ENCODE data around the gene APBA2.

Gene APBA2

DNA sequence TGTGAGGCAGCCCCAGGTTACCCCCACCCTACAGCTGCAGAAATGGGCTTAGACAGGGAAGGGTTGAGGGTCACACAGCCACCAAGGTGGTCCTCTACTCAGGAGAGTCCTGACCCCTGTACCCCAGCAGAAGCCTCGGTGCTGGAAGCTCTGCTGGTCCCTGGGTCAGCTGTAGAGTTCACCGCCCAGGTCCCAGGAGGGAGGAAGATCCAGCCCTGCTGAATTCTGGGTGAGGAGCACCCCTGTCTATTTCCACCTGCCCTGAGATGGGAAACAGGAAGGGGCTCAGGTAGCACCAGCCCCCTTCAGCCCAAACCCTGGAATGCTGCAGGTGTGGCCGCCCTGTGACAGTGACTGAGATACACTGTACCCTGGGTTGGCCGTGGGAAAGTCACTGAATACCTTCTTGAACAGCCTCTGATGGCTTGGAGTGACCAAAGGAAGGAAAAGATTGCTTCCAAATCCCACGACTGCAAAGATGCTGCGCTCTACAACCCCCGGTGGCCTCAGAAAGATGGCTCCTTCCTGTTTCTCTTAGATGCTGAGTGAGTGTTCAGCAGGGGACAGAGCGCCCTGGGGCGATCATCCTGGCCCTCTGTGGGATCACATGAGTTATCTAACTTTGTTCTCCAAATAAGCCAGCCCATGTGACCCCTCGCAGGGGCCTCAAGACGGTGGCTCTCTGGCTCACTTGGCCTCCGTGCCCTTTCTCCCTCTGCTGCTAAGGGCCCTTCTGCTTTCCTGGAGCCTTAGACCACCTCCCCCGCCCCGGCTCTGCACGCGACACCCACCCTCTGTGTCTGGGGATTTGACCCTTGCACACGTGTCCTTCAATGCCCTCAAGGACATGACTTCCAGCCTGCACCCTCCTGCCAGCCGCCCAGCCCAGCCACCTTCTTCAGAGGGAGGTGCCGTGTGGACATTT lies 242.0 kb downstream of the APBA2 start:
- Histone ChIP-seq H3K36me3 (ENCODE audit: control insufficient read depth in 1 of 2, insufficient read depth in 2 of 2, low read length in 2 of 2) (no peaks in the 10 kb centered on the region), H3K27ac (ENCODE audit: low read depth, low read length) (no peak overlapping the region), H3K4me1 (ENCODE audit: control insufficient read depth in 1 of 2, insufficient read depth in 2 of 2, low read length in 2 of 2) (no peaks in the 10 kb centered on the region), H3K9ac (ENCODE audit: low read depth in 1 of 2, low read length in 2 of 2) (no peak overlapping the region), H3K4me3 (ENCODE audit: low read depth in 1 of 2, low read length in 2 of 2) (no peak overlapping the region), H3K27me3 (ENCODE audit: control insufficient read depth in 1 of 2, insufficient read depth in 2 of 2, low read length in 2 of 2) (no peaks in the 10 kb centered on the region), H3K9me3 (ENCODE audit: control insufficient read depth in 1 of 2, low read length in 2 of 2) (no peaks in the 10 kb centered on the region)

DNA sequence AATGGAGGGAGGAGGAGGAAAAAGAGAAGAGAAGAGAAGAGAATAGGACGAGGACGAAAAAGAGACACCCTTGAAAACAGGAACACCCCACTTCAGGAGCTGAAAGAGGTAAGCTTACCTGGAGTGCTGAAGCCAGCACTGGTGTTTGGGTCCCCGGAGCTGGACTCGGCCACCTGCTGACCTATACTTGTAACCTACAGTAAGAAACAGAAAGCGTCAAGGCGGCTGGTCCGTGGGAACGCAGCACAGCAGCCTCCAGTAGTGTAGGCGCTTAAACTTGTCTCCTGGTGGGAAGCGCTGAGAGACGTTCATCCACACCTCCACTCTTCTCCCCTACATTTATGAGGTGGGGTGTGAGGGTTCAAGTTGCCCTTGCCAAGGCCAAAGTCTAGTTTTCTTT lies 242.9 kb downstream of the APBA2 start:
- H3K9me3 ChIP-seq (ENCODE audit: control insufficient read depth in 1 of 2, low read length in 2 of 2) = no peaks in the 10 kb centered on the region
- H3K9ac ChIP-seq (ENCODE audit: low read depth in 1 of 2, low read length in 2 of 2) = no peak overlapping the region
- H3K36me3 ChIP-seq (ENCODE audit: control insufficient read depth in 1 of 2, insufficient read depth in 2 of 2, low read length in 2 of 2) = no peaks in the 10 kb centered on the region
- no peak overlapping the region for H3K27ac ChIP-seq (ENCODE audit: low read depth, low read length)
- no peaks in the 10 kb centered on the region for H3K4me1 ChIP-seq (ENCODE audit: control insufficient read depth in 1 of 2, insufficient read depth in 2 of 2, low read length in 2 of 2)
- H3K27me3 ChIP-seq (ENCODE audit: control insufficient read depth in 1 of 2, insufficient read depth in 2 of 2, low read length in 2 of 2) = no peaks in the 10 kb centered on the region
- H3K4me3 ChIP-seq (ENCODE audit: low read depth in 1 of 2, low read length in 2 of 2) = no peak overlapping the region

- H3K4me3 ChIP-seq (ENCODE audit: low read depth in 1 of 2, low read length in 2 of 2) = no peak overlapping the region
- H3K4me1 ChIP-seq (ENCODE audit: control insufficient read depth in 1 of 2, insufficient read depth in 2 of 2, low read length in 2 of 2) = no peaks in the 10 kb centered on the region
- no peaks in the 10 kb centered on the region for H3K27me3 ChIP-seq (ENCODE audit: control insufficient read depth in 1 of 2, insufficient read depth in 2 of 2, low read length in 2 of 2)
- H3K9ac ChIP-seq (ENCODE audit: low read depth in 1 of 2, low read length in 2 of 2) = no peak overlapping the region
- H3K36me3 ChIP-seq (ENCODE audit: control insufficient read depth in 1 of 2, insufficient read depth in 2 of 2, low read length in 2 of 2) = no peaks in the 10 kb centered on the region
- no peak overlapping the region for H3K27ac ChIP-seq (ENCODE audit: low read depth, low read length)
- H3K9me3 ChIP-seq (ENCODE audit: control insufficient read depth in 1 of 2, low read length in 2 of 2) = no peaks in the 10 kb centered on the region
These were observed 243.4 kb downstream of the APBA2 start for GRCh38 chr15:29129221-29129620.

DNA sequence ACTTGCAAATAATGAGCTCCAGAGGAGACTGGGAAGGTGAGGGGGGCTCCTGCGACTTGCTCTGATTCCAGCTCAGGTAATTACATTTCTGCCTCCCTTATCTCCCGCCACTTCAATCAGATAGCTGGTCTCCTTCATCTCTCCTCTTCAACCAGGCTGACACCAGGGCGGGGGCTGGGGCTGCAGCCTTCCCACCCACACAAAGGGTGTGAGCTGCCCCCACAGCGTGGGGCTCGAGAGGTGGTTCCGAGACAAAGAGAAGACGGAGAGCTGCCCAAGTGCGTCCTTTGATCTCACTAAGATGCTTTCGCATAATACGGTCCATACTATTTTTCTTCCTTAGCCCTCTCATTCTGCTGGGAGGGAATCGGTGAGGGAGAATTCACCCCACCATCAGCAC lies 244.2 kb downstream of the APBA2 start:
- Histone ChIP-seq H3K4me3 (ENCODE audit: low read depth in 1 of 2, low read length in 2 of 2) (no peak overlapping the region), H3K27me3 (ENCODE audit: control insufficient read depth in 1 of 2, insufficient read depth in 2 of 2, low read length in 2 of 2) (no peaks in the 10 kb centered on the region), H3K4me1 (ENCODE audit: control insufficient read depth in 1 of 2, insufficient read depth in 2 of 2, low read length in 2 of 2) (no peaks in the 10 kb centered on the region), H3K9me3 (ENCODE audit: control insufficient read depth in 1 of 2, low read length in 2 of 2) (no peaks in the 10 kb centered on the region), H3K36me3 (ENCODE audit: control insufficient read depth in 1 of 2, insufficient read depth in 2 of 2, low read length in 2 of 2) (no peaks in the 10 kb centered on the region), H3K27ac (ENCODE audit: low read depth, low read length) (no peak overlapping the region), H3K9ac (ENCODE audit: low read depth in 1 of 2, low read length in 2 of 2) (no peak overlapping the region)

- Histone ChIP-seq H3K4me3 (ENCODE audit: low read depth in 1 of 2, low read length in 2 of 2) (no peak overlapping the region), H3K27ac (ENCODE audit: low read depth, low read length) (no peak overlapping the region), H3K36me3 (ENCODE audit: control insufficient read depth in 1 of 2, insufficient read depth in 2 of 2, low read length in 2 of 2) (no peaks in the 10 kb centered on the region), H3K9ac (ENCODE audit: low read depth in 1 of 2, low read length in 2 of 2) (no peak overlapping the region), H3K9me3 (ENCODE audit: control insufficient read depth in 1 of 2, low read length in 2 of 2) (no peaks in the 10 kb centered on the region), H3K4me1 (ENCODE audit: control insufficient read depth in 1 of 2, insufficient read depth in 2 of 2, low read length in 2 of 2) (no peaks in the 10 kb centered on the region), H3K27me3 (ENCODE audit: control insufficient read depth in 1 of 2, insufficient read depth in 2 of 2, low read length in 2 of 2) (no peaks in the 10 kb centered on the region)
These were observed 244.7 kb downstream of the APBA2 start for GRCh38 chr15:29130476-29130875.

DNA sequence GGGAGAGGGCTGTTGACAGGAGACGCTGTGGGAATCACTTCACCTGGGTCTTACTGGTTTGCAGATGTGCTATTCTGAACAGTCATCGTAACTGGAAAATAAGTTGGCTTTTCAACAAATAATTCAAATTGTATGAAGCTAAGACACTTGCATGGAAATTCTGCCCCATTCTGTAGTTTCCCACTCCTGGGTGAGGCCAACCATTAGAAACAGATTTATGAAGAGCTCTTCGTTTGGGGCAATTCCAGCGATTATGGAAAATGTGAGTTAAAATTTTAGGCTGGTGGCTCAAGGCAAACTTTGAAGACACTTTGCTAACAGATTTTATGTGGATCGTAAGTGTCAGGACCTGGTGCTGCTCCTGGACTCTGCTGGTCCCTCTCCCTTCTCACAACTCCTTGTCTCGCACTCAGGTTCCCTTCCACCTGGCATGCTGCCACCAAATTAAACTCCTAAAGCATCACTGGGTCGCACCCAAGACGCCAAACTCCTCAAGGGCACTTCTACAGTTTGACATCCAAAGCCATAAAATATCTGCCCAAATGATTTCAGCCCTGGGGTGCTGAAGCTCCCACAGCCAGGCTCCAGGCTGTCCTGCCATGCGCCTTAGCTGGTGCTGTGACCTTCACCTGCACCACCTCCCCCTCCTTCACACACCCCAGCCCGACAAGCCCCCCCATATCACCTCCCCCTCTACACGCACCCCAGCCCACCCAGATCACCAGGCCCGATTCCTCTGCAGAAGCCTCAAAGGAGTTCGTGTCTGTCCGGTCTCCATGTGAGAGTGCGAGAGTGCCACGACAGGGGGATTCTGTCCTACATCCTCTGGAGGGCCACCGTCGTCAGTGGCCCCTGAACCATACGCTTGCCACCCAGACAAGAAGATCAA lies 245.4 kb downstream of the APBA2 start:
- no peaks in the 10 kb centered on the region for H3K9me3 ChIP-seq (ENCODE audit: control insufficient read depth in 1 of 2, low read length in 2 of 2)
- H3K27me3 ChIP-seq (ENCODE audit: control insufficient read depth in 1 of 2, insufficient read depth in 2 of 2, low read length in 2 of 2) = no peaks in the 10 kb centered on the region
- no peaks in the 10 kb centered on the region for H3K36me3 ChIP-seq (ENCODE audit: control insufficient read depth in 1 of 2, insufficient read depth in 2 of 2, low read length in 2 of 2)
- H3K9ac ChIP-seq (ENCODE audit: low read depth in 1 of 2, low read length in 2 of 2) = no peak overlapping the region
- H3K4me3 ChIP-seq (ENCODE audit: low read depth in 1 of 2, low read length in 2 of 2) = no peak overlapping the region
- no peak overlapping the region for H3K27ac ChIP-seq (ENCODE audit: low read depth, low read length)
- H3K4me1 ChIP-seq (ENCODE audit: control insufficient read depth in 1 of 2, insufficient read depth in 2 of 2, low read length in 2 of 2) = no peaks in the 10 kb centered on the region

DNA sequence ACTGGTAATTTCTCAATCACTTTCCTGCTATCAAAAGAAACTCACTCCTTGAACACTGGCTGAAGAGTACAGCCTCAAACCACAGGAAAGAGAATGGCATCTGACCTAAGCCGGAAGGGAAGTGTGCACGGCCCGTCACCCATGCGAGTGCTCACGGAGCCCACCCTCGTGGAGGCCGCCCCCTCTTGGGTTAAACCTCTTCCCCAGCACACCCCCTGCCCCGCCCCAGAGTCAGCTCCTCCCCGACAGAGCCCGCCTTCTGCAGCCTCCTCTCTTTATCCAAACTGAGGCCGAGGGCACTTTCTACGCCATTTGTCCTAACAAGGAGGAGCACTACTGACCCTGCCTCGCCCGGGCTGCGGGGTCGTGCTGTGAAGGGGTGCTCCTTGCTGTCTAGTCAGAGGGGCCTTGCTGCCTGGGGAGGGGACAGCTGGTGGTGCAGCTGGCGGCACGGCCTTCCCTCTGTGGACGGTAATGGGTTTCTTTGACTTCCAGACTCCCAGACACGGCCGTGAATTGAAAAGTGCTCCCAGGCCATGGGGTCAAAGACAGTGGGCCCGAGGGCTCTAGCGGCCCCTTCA lies 246.2 kb downstream of the APBA2 start:
- Histone ChIP-seq H3K36me3 (ENCODE audit: control insufficient read depth in 1 of 2, insufficient read depth in 2 of 2, low read length in 2 of 2) (no peaks in the 10 kb centered on the region), H3K27ac (ENCODE audit: low read depth, low read length) (no peak overlapping the region), H3K4me1 (ENCODE audit: control insufficient read depth in 1 of 2, insufficient read depth in 2 of 2, low read length in 2 of 2) (no peaks in the 10 kb centered on the region), H3K9ac (ENCODE audit: low read depth in 1 of 2, low read length in 2 of 2) (no peak overlapping the region), H3K27me3 (ENCODE audit: control insufficient read depth in 1 of 2, insufficient read depth in 2 of 2, low read length in 2 of 2) (no peaks in the 10 kb centered on the region), H3K4me3 (ENCODE audit: low read depth in 1 of 2, low read length in 2 of 2) (no peak overlapping the region), H3K9me3 (ENCODE audit: control insufficient read depth in 1 of 2, low read length in 2 of 2) (no peaks in the 10 kb centered on the region)

- no peaks in the 10 kb centered on the region for H3K36me3 ChIP-seq (ENCODE audit: control insufficient read depth in 1 of 2, insufficient read depth in 2 of 2, low read length in 2 of 2)
- no peak overlapping the region for H3K4me3 ChIP-seq (ENCODE audit: low read depth in 1 of 2, low read length in 2 of 2)
- H3K27ac ChIP-seq (ENCODE audit: low read depth, low read length) = no peak overlapping the region
- H3K9me3 ChIP-seq (ENCODE audit: control insufficient read depth in 1 of 2, low read length in 2 of 2) = no peaks in the 10 kb centered on the region
- no peak overlapping the region for H3K9ac ChIP-seq (ENCODE audit: low read depth in 1 of 2, low read length in 2 of 2)
- no peaks in the 10 kb centered on the region for H3K27me3 ChIP-seq (ENCODE audit: control insufficient read depth in 1 of 2, insufficient read depth in 2 of 2, low read length in 2 of 2)
- H3K4me1 ChIP-seq (ENCODE audit: control insufficient read depth in 1 of 2, insufficient read depth in 2 of 2, low read length in 2 of 2) = no peaks in the 10 kb centered on the region
These were observed 247.0 kb downstream of the APBA2 start for GRCh38 chr15:29132735-29133181.

- H3K27me3 ChIP-seq (ENCODE audit: control insufficient read depth in 1 of 2, insufficient read depth in 2 of 2, low read length in 2 of 2) = no peaks in the 10 kb centered on the region
- H3K9ac ChIP-seq (ENCODE audit: low read depth in 1 of 2, low read length in 2 of 2) = no peak overlapping the region
- H3K9me3 ChIP-seq (ENCODE audit: control insufficient read depth in 1 of 2, low read length in 2 of 2) = no peaks in the 10 kb centered on the region
- no peak overlapping the region for H3K27ac ChIP-seq (ENCODE audit: low read depth, low read length)
- H3K36me3 ChIP-seq (ENCODE audit: control insufficient read depth in 1 of 2, insufficient read depth in 2 of 2, low read length in 2 of 2) = no peaks in the 10 kb centered on the region
- H3K4me3 ChIP-seq (ENCODE audit: low read depth in 1 of 2, low read length in 2 of 2) = no peak overlapping the region
- no peaks in the 10 kb centered on the region for H3K4me1 ChIP-seq (ENCODE audit: control insufficient read depth in 1 of 2, insufficient read depth in 2 of 2, low read length in 2 of 2)
These were observed 247.5 kb downstream of the APBA2 start for GRCh38 chr15:29133321-29133720.

DNA sequence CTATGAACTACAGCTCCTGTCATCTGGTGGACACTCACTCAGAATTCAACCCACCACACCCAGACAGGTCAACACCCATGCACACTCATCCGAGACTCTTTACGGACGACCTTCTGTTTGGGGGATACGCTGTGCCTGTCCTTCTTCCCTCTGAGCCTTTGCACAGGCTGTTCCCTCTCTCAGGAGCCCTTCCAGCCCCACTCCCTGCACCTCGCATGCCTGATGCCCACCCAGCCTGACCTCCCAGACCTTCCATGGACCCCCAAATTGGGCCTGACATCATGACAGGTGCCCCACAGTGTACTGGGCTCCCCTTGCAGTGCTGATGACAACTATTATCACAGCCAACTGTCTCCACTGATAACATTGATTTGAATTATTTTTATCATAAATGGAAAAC lies 248.0 kb downstream of the APBA2 start:
- Histone ChIP-seq H3K27ac (ENCODE audit: low read depth, low read length) (no peak overlapping the region), H3K4me1 (ENCODE audit: control insufficient read depth in 1 of 2, insufficient read depth in 2 of 2, low read length in 2 of 2) (no peaks in the 10 kb centered on the region), H3K27me3 (ENCODE audit: control insufficient read depth in 1 of 2, insufficient read depth in 2 of 2, low read length in 2 of 2) (no peaks in the 10 kb centered on the region), H3K9me3 (ENCODE audit: control insufficient read depth in 1 of 2, low read length in 2 of 2) (no peaks in the 10 kb centered on the region), H3K36me3 (ENCODE audit: control insufficient read depth in 1 of 2, insufficient read depth in 2 of 2, low read length in 2 of 2) (no peaks in the 10 kb centered on the region), H3K9ac (ENCODE audit: low read depth in 1 of 2, low read length in 2 of 2) (no peak overlapping the region), H3K4me3 (ENCODE audit: low read depth in 1 of 2, low read length in 2 of 2) (no peak overlapping the region)
